A549 (cell line): Measurements from ENCODE around the gene JAM3. TPM values are rescaled to one million over a fixed set of nuclear protein-coding genes. Genes with fewer than 3 reads are reported as not detected.
A peak's percentile ranks its signal among the peaks of the same experiment; 100 is the strongest.

ENCODE experiments used
- ATAC-seq, 2 experiments: fragments of 200-7000 bp in 1 of 2; fragments of >200 bp in 1 of 2; cut with Nextera tagmentation in 1 of 2; cut with Tn5 transposase in 1 of 2; 3 replicates each; pipeline versions ENCODE4 v1.8.0 to v1.9.1; 2018 to 2020; ENCODE audit warnings: mild to moderate bottlenecking in 1 of 2, moderate library complexity in 1 of 2
- CTCF ChIA-PET: fragments of 300-600 bp; sonication (Branson Sonifier 250); formaldehyde crosslinking; extraction: SDS; loops from one replicate; lab custom pipeline; 2021; ENCODE audit warnings: antibody characterized with exemption, inconsistent platforms; lab: Yijun Ruan, JAX
- POLR2A ChIA-PET: fragments of 350-600 bp; formaldehyde crosslinking; extraction: SDS; loops from one replicate; lab custom pipeline; 2021; ENCODE audit warnings: antibody characterized with exemption, inconsistent platforms; lab: Yijun Ruan, JAX
- DNase-seq, 2 experiments: peaks; one replicate each; pipeline versions ENCODE4 v3.0.0 to v3.0.0-alpha.2; 2011 to 2016; ENCODE audit warnings: low read depth in 1 of 2, low spot score in 1 of 2
- FAIRE-seq: peaks from 2 replicates; lab custom pipeline; 2011; peaks lifted over from hg19 to GRCh38; lab: Jason Lieb, UNC
- H3K27ac ChIP-seq, 2 experiments: fragments of >200 bp; sonication (Bioruptor Twin); formaldehyde crosslinking; 3 replicates each; pipeline ENCODE4 v1.5.1; 2016 to 2017
- H3K4me1 ChIP-seq: fragments of >200 bp; sonication (Bioruptor Twin); formaldehyde crosslinking; 3 replicates; pipeline ENCODE4 v1.6.1; 2016
- H3K4me2 ChIP-seq: fragments of >200 bp; sonication (Bioruptor Twin); formaldehyde crosslinking; 3 replicates; pipeline ENCODE4 v1.6.1; 2016
- H3K4me3 ChIP-seq: fragments of >200 bp; sonication (Bioruptor Twin); formaldehyde crosslinking; 3 replicates; pipeline ENCODE4 v1.5.1; 2016
- H3K9me3 ChIP-seq: fragments of >200 bp; sonication (Bioruptor Twin); formaldehyde crosslinking; 3 replicates; pipeline ENCODE4 v1.6.1; 2016
- CBX2 ChIP-seq: fragments of 200-600 bp; sonication (generic); IDR thresholded peaks from 2 replicates; pipeline ENCODE4 v1.6.1; 2016; ENCODE audit warnings: low read depth, mild to moderate bottlenecking, borderline replicate concordance
- CHD2 ChIP-seq: fragments of 150-350 bp; IDR thresholded peaks from 2 replicates; pipeline ENCODE4 v1.6.1; 2014; ENCODE audit warnings: low read length; ENCODE audit not compliant: partially characterized antibody
- CHD4 ChIP-seq: fragments of 200-600 bp; sonication (generic); IDR thresholded peaks from 2 replicates; pipeline ENCODE4 v1.6.1; 2016; ENCODE audit warnings: antibody characterized with exemption, mild to moderate bottlenecking, borderline replicate concordance
- EHMT2 ChIP-seq: fragments of 200-600 bp; sonication (generic); IDR thresholded peaks from 2 replicates; pipeline ENCODE4 v1.6.1; 2016; ENCODE audit warnings: antibody characterized with exemption, low read depth, mild to moderate bottlenecking, moderate library complexity
- EP300 ChIP-seq, 2 experiments: fragments of >200 bp; sonication (Bioruptor Twin); formaldehyde crosslinking; IDR thresholded peaks; 2 replicates in 1 of 2; 3 replicates in 1 of 2; pipeline ENCODE4 v1.6.1; 2016 to 2017
- GATA3 ChIP-seq: IDR thresholded peaks from 2 replicates; pipeline ENCODE4 v1.6.1; 2012; ENCODE audit warnings: borderline replicate concordance
- HDAC2 ChIP-seq: fragments of 200-600 bp; sonication (generic); IDR thresholded peaks from 2 replicates; pipeline ENCODE4 v1.6.1; 2016
- HOXB5 ChIP-seq: fragments of 250-450 bp; sonication (Bioruptor Pico); IDR thresholded peaks from 2 replicates; pipeline ENCODE4 v1.5.0; 2020; ENCODE audit warnings: mild to moderate bottlenecking, moderate library complexity
- KDM1A ChIP-seq: fragments of 200-600 bp; sonication (generic); IDR thresholded peaks from 2 replicates; pipeline ENCODE4 v1.6.1; 2016; ENCODE audit warnings: low read depth, mild to moderate bottlenecking
- MYC ChIP-seq: IDR thresholded peaks from 2 replicates; pipeline ENCODE4 v1.6.1; 2012; ENCODE audit warnings: mild to moderate bottlenecking, inconsistent platforms, low read length, improper control_type of control experiment, borderline replicate concordance
- PHF8 ChIP-seq: fragments of 200-600 bp; sonication (generic); IDR thresholded peaks from 2 replicates; pipeline ENCODE4 v1.6.1; 2016; ENCODE audit warnings: low read depth, mild to moderate bottlenecking, antibody characterized with exemption, moderate library complexity, borderline replicate concordance
- POLR2A ChIP-seq: IDR thresholded peaks from 2 replicates; pipeline ENCODE4 v1.6.1; 2012; ENCODE audit warnings: mild to moderate bottlenecking, low read length
- RAD21 ChIP-seq, 2 experiments: fragments of >200 bp in 1 of 2; sonication (Bioruptor Twin) in 1 of 2; formaldehyde crosslinking in 1 of 2; IDR thresholded peaks in 1 of 2; conservative IDR thresholded peaks in 1 of 2; 2 replicates in 1 of 2; 3 replicates in 1 of 2; pipeline ENCODE4 v1.6.1; 2012 to 2018; ENCODE audit warnings: inconsistent platforms in 1 of 2
- RFX5 ChIP-seq: fragments of 450-650 bp; IDR thresholded peaks from 2 replicates; pipeline ENCODE4 v1.7.1; 2014; ENCODE audit warnings: antibody characterized with exemption, mild to moderate bottlenecking, moderate library complexity
- TP53 ChIP-seq: fragments of 250-450 bp; sonication (Bioruptor Pico); IDR thresholded peaks from 2 replicates; pipeline ENCODE4 v1.5.0; 2021; ENCODE audit warnings: mild to moderate bottlenecking, moderate library complexity
- ZC3H11A ChIP-seq: fragments of 450-650 bp; IDR thresholded peaks from 2 replicates; pipeline ENCODE4 v1.6.1; 2014; ENCODE audit warnings: antibody characterized with exemption, mild to moderate bottlenecking
- WGBS: methylation state at CpG from one replicate; pipeline ENCODE4 v1.1.6; 2017; ENCODE audit errors: missing lambda C conversion rate; 5-methylcytosine and 5-hydroxymethylcytosine counted together
- polyA plus RNA-seq, 4 experiments: library from polyadenylated mRNA; depleted of rRNA in 3 of 4; stranded (reverse); fragments of >200 nt; fragmentation: RNase III in 1 of 4; extraction: RNeasy Plus Mini Kit Qiagen cat#74134 plus additional on column Dnase treatment in 1 of 4; gene quantifications; 2 replicates in 3 of 4; 3 replicates in 1 of 4; pipeline ENCODE4 v1.2.3, GENCODE V29; 2011 to 2017
- TF ChIP-seq, protein P1 (sequence below): fragments of 200-600 bp; sonication (generic); IDR thresholded peaks from 2 replicates; pipeline ENCODE4 v1.6.1; 2016; ENCODE audit warnings: antibody characterized with exemption, mild to moderate bottlenecking, moderate library complexity
- TF ChIP-seq, protein P2 (sequence below): IDR thresholded peaks from 2 replicates; pipeline ENCODE4 v1.6.1; 2012
- TF ChIP-seq, protein P3 (sequence below): fragments of 450-650 bp; IDR thresholded peaks from 2 replicates; pipeline ENCODE4 v1.6.1; 2014; ENCODE audit warnings: antibody characterized with exemption

The JAM3 gene
- polyA plus RNA-seq, 2 of the 4 experiments (the other 2 are of a cell fraction) = 4.0 to 5.2 TPM

DNA sequence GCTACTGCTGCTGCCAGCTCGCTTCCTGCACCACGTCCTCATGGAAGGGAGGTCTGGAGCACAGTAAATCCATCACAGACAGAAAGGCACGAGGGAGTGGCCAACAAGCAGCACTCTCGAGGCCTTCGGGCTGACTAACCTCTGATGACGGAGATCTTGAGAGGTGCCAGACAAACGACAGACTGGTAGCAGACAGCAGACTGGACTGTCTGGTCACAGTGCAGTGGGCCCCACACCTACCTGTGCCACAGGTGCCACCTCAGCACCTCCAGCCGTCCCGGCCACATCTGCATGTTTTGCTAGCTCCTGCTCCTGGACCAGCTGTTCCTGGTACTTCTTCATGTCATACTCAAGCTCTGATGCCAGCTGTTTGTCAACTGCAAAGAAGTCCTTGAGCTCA lies 90.8 kb downstream of the JAM3 start:
- FAIRE-seq = no peak
- no peak for ATAC-seq
- ChIA-PET CTCF (no interaction called here), POLR2A (no interaction called here)
- no peak for DNase-seq
- Histone ChIP-seq H3K4me3 (no peak overlapping the region), H3K4me1 (no peaks in the 10 kb centered on the region), H3K9me3 (peaks cover 21% of the 10 kb centered on the region), H3K27ac (no peak overlapping the region), H3K4me2 (no peak overlapping the region)
- WGBS = 84% methylated on average over 5 of the region's 9 CpGs
- TF ChIP-seq CBX2 (no peak), HOXB5 (CRISPR knock-in tag) (no peak), ZC3H11A (no peak), EHMT2 (no peak), TP53 (CRISPR knock-in tag) (no peak), EP300 (IDR thresholded peaks at IDR 0.05) (no peak), GATA3 (no peak), PHF8 (no peak), MYC (no peak), HDAC2 (no peak), KDM1A (no peak), CHD2 (no peak), CHD4 (no peak), RFX5 (no peak)
- TF ChIP-seq, protein P1, sequence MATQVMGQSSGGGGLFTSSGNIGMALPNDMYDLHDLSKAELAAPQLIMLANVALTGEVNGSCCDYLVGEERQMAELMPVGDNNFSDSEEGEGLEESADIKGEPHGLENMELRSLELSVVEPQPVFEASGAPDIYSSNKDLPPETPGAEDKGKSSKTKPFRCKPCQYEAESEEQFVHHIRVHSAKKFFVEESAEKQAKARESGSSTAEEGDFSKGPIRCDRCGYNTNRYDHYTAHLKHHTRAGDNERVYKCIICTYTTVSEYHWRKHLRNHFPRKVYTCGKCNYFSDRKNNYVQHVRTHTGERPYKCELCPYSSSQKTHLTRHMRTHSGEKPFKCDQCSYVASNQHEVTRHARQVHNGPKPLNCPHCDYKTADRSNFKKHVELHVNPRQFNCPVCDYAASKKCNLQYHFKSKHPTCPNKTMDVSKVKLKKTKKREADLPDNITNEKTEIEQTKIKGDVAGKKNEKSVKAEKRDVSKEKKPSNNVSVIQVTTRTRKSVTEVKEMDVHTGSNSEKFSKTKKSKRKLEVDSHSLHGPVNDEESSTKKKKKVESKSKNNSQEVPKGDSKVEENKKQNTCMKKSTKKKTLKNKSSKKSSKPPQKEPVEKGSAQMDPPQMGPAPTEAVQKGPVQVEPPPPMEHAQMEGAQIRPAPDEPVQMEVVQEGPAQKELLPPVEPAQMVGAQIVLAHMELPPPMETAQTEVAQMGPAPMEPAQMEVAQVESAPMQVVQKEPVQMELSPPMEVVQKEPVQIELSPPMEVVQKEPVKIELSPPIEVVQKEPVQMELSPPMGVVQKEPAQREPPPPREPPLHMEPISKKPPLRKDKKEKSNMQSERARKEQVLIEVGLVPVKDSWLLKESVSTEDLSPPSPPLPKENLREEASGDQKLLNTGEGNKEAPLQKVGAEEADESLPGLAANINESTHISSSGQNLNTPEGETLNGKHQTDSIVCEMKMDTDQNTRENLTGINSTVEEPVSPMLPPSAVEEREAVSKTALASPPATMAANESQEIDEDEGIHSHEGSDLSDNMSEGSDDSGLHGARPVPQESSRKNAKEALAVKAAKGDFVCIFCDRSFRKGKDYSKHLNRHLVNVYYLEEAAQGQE = no peak
- TF ChIP-seq, protein P2, sequence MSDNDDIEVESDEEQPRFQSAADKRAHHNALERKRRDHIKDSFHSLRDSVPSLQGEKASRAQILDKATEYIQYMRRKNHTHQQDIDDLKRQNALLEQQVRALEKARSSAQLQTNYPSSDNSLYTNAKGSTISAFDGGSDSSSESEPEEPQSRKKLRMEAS = no peak
- TF ChIP-seq, protein P3, sequence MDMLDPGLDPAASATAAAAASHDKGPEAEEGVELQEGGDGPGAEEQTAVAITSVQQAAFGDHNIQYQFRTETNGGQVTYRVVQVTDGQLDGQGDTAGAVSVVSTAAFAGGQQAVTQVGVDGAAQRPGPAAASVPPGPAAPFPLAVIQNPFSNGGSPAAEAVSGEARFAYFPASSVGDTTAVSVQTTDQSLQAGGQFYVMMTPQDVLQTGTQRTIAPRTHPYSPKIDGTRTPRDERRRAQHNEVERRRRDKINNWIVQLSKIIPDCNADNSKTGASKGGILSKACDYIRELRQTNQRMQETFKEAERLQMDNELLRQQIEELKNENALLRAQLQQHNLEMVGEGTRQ = no peak

DNA sequence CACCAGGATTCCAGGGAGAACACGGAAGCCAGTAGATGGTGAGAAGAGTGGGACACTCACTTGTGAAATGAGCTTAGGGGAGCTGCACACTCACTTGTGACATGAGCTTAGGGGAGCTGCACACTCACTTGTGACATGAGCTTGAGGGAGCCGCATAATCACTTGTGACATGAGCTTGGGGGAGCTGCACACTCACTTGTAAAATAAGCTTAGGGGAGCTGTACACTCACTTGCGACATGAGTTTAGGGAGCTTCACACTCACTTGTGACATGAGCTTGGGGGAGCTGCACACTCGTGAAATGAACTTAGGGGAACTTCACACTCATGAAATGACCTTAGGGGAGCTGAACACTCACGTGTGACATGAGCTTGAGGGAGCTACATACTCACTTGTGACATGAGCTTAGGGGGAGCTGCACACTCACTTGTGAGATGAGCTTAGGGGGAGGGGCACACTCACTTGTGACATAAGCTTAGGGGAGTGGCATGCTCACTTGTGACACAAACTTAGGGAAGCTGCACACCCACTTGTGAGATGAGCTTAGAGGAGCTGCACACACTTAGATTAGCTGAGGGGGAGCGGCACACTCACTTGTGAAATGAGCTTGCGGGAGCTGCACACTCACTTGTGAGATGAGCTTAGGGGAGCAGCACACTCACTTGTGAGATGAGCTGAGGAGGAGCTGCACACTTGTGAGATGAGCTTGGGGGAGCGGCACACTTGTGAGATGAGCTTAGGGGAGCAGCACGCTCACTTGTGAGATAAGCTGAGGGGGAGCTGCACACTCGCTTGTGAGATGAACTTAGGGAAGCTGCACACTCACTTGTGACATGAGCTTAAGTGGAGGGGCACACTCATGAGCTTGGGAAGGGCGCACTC lies 95.9 kb downstream of the JAM3 start:
- 91% methylated on average over 7 of the region's 11 CpGs for WGBS
- CTCF ChIA-PET = interaction anchor here (1.7 kb wide), 1 partner anchor 237 kb away, joined by 8 read pairs; no protein-coding TSS in a partner anchor
- Histone ChIP-seq H3K9me3 (peaks cover 51% of the 10 kb centered on the region), H3K4me1 (no peaks in the 10 kb centered on the region), H3K27ac (no peak overlapping the region), H3K4me3 (no peak overlapping the region)
- no peak for FAIRE-seq
- no peak for TF ChIP-seq EHMT2
- no peak for TF ChIP-seq RAD21 (conservative IDR thresholded peaks at IDR 0.05 in 1 of 2, IDR thresholded peaks at IDR 0.05 in 1 of 2)
- no peak for TF ChIP-seq POLR2A
- TF ChIP-seq, all 56 proteins: peak for 0
- DNase-seq = peak in 1 of 2 experiments; percentile 71
- POLR2A ChIA-PET = interaction anchor here (0.7 kb wide), 1 partner anchor 80 kb away, joined by 3 read pairs; no protein-coding TSS in a partner anchor
- H3K4me2 ChIP-seq = no peak overlapping the region
- no peak for ATAC-seq
